Measurements from ENCODE around the gene COL9A2. TPM values are rescaled to one million over a fixed set of nuclear protein-coding genes. Genes with fewer than 3 reads are reported as not detected.
"Not testable (repeated sequence)": the region's sequence is repeated elsewhere in the genome, so short reads cannot be mapped to it uniquely, and the experiment has no call there.

The COL9A2 gene
- total RNA-seq, 1 donor from 2014 or later: 3.9 TPM

- ATAC-seq; DNase-seq (ENCODE audit: low spot score); intact Hi-C loops (cut with DNase I): not testable (repeated sequence)
These were observed 14.3 kb upstream of the COL9A2 start for GRCh38 chr1:40331403-40331802.

- ATAC-seq: no peak
- intact Hi-C loops (cut with DNase I): no loop called here
- DNase-seq (ENCODE audit: low spot score): no peak
These were observed 2.0 kb upstream of the COL9A2 start for GRCh38 chr1:40318970-40319621.

- DNase-seq (ENCODE audit: low spot score) (no peak), ATAC-seq (no peak)
- intact Hi-C loops (cut with DNase I): no loop called here
These were observed 1.4 kb upstream of the COL9A2 start for GRCh38 chr1:40318476-40318875.

- DNase-seq (ENCODE audit: low spot score) (no peak), ATAC-seq (no peak)
- intact Hi-C loops (cut with DNase I): no loop called here
These were observed 448 bp upstream of the COL9A2 start for GRCh38 chr1:40317394-40318074.

- no peak for DNase-seq (ENCODE audit: low spot score)
- intact Hi-C loops (cut with DNase I): no loop called here
- peak; percentile 40 for ATAC-seq
These were observed 1.1 kb downstream of the COL9A2 start for GRCh38 chr1:40315795-40316594.

GRCh38 chr1:40315239-40315794, 1.8 kb downstream of the COL9A2 start:
- intact Hi-C loops (cut with DNase I): no loop called here
- peak; percentile 94 for ATAC-seq

GRCh38 chr1:40314721-40315238, 2.3 kb downstream of the COL9A2 start:
- intact Hi-C loops (cut with DNase I): loop anchor here (5.0 kb wide), 1 partner anchor 1707 kb away; no protein-coding TSS in a partner anchor
- ATAC-seq: no peak

More at GRCh38 chr1:40315239-40315794, 1.8 kb downstream of the COL9A2 start:
- peak; percentile 90 for DNase-seq (ENCODE audit: low spot score)

GRCh38 chr1:40313958-40314720, 2.9 kb downstream of the COL9A2 start:
- intact Hi-C loops (cut with DNase I): loop anchor here (5.0 kb wide), 1 partner anchor 1707 kb away; no protein-coding TSS in a partner anchor
- ATAC-seq (no peak), DNase-seq (ENCODE audit: low spot score) (no peak)

More at GRCh38 chr1:40314721-40315238, 2.3 kb downstream of the COL9A2 start:
- DNase-seq (ENCODE audit: low spot score): no peak

- no peak for ATAC-seq
- DNase-seq (ENCODE audit: low spot score): no peak
- intact Hi-C loops (cut with DNase I): loop anchor here (5.0 kb wide), 1 partner anchor 1706 kb away; no protein-coding TSS in a partner anchor
These were observed 3.6 kb downstream of the COL9A2 start for GRCh38 chr1:40313329-40313957.

GRCh38 chr1:40312238-40313205, 4.6 kb downstream of the COL9A2 start:
- DNase-seq (ENCODE audit: low spot score) (no peak), ATAC-seq (no peak)
- intact Hi-C loops (cut with DNase I): loop anchor here (5.0 kb wide), 1 partner anchor 1705 kb away; no protein-coding TSS in a partner anchor

- no peak for ATAC-seq
- intact Hi-C loops (cut with DNase I): loop anchor here (5.0 kb wide), 1 partner anchor 1704 kb away; no protein-coding TSS in a partner anchor
- DNase-seq (ENCODE audit: low spot score): no peak
These were observed 5.4 kb downstream of the COL9A2 start for GRCh38 chr1:40311692-40312091.

GRCh38 chr1:40310983-40311642, 6.0 kb downstream of the COL9A2 start:
- ATAC-seq (no peak), DNase-seq (ENCODE audit: low spot score) (no peak)
- intact Hi-C loops (cut with DNase I): loop anchor here (5.0 kb wide), 1 partner anchor 1704 kb away; no protein-coding TSS in a partner anchor

GRCh38 chr1:40310129-40310461, 7.0 kb downstream of the COL9A2 start:
- ATAC-seq (no peak), DNase-seq (ENCODE audit: low spot score) (no peak)
- intact Hi-C loops (cut with DNase I): loop anchor here (5.0 kb wide), 1 partner anchor 1703 kb away; no protein-coding TSS in a partner anchor

GRCh38 chr1:40309374-40310128, 7.5 kb downstream of the COL9A2 start:
- ATAC-seq: no peak
- intact Hi-C loops (cut with DNase I): loop anchor here (5.0 kb wide), 1 partner anchor 1702 kb away; no protein-coding TSS in a partner anchor

GRCh38 chr1:40308036-40308727, 8.9 kb downstream of the COL9A2 start:
- no peak for DNase-seq (ENCODE audit: low spot score)
- ATAC-seq: no peak
- intact Hi-C loops (cut with DNase I): no loop called here

More at GRCh38 chr1:40309374-40310128, 7.5 kb downstream of the COL9A2 start:
- no peak for DNase-seq (ENCODE audit: low spot score)

Data from sciatic nerve (tissue), 2 donors.